ENCODE data around the gene COL23A1. TPM values are rescaled to one million over a fixed set of nuclear protein-coding genes. Genes with fewer than 3 reads are reported as not detected.

Gene COL23A1
- total and polyA plus RNA-seq, 2 of the 8 experiments (the other 6 are each of a cell fraction or from before 2014, with no cell fraction given) = 3.1 to 4.7 TPM

DNA sequence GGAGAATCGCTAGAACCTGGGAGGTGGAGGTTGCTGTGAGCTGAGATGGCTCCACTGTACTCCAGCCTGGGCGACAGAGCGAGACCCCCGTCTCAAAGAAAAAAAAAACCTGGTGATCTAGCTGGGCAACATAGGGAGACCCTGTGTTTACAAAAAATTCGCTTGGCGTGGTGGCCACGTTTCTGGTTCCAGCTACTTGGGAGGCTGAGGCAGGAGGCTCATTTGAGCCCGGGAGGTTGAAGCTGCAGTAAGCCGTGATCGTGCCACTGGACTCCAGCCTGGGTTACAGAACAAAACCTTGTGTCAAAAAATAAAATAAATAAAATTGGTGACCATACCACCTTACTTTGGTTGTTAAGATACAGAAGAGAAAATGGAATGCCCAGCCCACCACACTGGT, 387.7 kb downstream of the COL23A1 start (continued):
- TF ChIP-seq ZNF274 (IDR thresholded peaks at IDR 0.05; ENCODE audit: borderline replicate concordance, extremely low read depth, low read length) (no peak), CTBP2 (IDR thresholded peaks at IDR 0.05; ENCODE audit: borderline replicate concordance, insufficient read depth, insufficient read length, low read length) (no peak), GABPA (IDR thresholded peaks at IDR 0.05; ENCODE audit: borderline replicate concordance, insufficient read depth, low read length) (no peak), BACH1 (IDR thresholded peaks at IDR 0.05; ENCODE audit: low read length) (no peak), TAF1 (IDR thresholded peaks at IDR 0.05; ENCODE audit: low read depth, low read length) (no peak), BRCA1 (IDR thresholded peaks at IDR 0.05; ENCODE audit: low read depth, low read length) (no peak)
- TF ChIP-seq, protein P1, sequence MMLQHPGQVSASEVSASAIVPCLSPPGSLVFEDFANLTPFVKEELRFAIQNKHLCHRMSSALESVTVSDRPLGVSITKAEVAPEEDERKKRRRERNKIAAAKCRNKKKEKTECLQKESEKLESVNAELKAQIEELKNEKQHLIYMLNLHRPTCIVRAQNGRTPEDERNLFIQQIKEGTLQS (IDR thresholded peaks at IDR 0.05; ENCODE audit: insufficient read depth, low read depth, low read length) = no peak

All from H1 (cell line).